Suprapubic skin (tissue), 4 donors: Measurements from ENCODE around the gene EVX1.

Source experiments
- POLR2A ChIP-seq, 2 donors: fragments of 450-650 bp; IDR thresholded peaks; one replicate each; pipeline ENCODE4 v1.6.1; 2017; ENCODE audit warnings: antibody characterized with exemption in 2 of 2, mild to moderate bottlenecking in 2 of 2, moderate library complexity in 2 of 2
- POLR2AphosphoS5 ChIP-seq, 3 donors: sonication (generic); formaldehyde crosslinking; IDR thresholded peaks; one replicate each; pipeline ENCODE4 v1.6.1; 2017; ENCODE audit warnings: antibody characterized with exemption in 3 of 3
- TF ChIP-seq, protein P1 (sequence below), 2 donors: fragments of 200-600 bp in 1 of 2; fragments of 450-650 bp in 1 of 2; sonication (generic) in 1 of 2; IDR thresholded peaks; one replicate each; pipeline ENCODE4 v1.5.1; 2016 to 2019; ENCODE audit warnings: antibody characterized with exemption in 2 of 2, mild to moderate bottlenecking in 1 of 2, moderate library complexity in 1 of 2

DNA sequence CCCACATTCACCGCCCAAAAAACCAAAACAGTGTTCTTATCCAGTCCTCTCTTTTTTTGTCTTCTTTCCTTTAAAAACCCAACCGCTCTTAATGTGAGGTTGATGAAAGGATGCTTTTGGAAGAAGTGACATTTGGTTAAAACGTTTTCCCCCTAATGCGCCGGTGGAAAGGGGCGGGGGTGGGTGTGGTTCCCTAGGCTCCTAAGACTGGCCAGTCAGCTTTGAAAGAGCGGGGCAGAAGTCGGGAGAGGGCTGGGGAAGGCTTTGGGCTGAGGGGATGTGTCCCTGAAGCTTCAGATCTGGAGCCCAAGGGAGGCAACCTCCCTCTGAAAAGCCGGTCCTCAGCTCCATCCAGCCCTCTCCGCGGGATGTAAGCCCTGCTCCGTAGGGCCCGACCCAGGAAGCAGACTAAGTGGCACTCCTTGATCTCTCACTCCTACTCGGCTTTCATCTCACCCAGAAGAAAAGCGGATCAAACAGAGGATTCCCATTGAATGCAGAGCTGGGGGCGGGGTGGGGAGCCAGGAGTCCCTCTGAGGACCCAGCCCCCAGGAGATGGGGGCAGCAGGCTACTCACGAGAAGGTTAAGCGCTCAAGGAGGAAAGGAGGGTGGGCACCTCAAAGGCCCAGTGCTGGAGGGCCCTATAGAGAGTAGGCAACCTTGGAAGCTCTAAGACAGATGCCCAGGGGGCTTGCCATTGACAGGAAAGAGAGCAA, 2.4 kb upstream of the EVX1 start:
- TF ChIP-seq, protein P1, sequence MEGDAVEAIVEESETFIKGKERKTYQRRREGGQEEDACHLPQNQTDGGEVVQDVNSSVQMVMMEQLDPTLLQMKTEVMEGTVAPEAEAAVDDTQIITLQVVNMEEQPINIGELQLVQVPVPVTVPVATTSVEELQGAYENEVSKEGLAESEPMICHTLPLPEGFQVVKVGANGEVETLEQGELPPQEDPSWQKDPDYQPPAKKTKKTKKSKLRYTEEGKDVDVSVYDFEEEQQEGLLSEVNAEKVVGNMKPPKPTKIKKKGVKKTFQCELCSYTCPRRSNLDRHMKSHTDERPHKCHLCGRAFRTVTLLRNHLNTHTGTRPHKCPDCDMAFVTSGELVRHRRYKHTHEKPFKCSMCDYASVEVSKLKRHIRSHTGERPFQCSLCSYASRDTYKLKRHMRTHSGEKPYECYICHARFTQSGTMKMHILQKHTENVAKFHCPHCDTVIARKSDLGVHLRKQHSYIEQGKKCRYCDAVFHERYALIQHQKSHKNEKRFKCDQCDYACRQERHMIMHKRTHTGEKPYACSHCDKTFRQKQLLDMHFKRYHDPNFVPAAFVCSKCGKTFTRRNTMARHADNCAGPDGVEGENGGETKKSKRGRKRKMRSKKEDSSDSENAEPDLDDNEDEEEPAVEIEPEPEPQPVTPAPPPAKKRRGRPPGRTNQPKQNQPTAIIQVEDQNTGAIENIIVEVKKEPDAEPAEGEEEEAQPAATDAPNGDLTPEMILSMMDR (IDR thresholded peaks at IDR 0.05) = no peak
- TF ChIP-seq POLR2A (IDR thresholded peaks at IDR 0.05) = no peak
- TF ChIP-seq POLR2AphosphoS5 (IDR thresholded peaks at IDR 0.05) = no peak
